GM18519 (cell line): ENCODE data around the gene FAM83F.
"Not testable (repeated sequence)": the region's sequence is repeated elsewhere in the genome, so short reads cannot be mapped to it uniquely, and the experiment has no call there.

ENCODE experiments used
- ATAC-seq: cut with Tn5 transposase; IDR thresholded peaks from one replicate; pipeline ENCODE4 v1.9.1; 2021; ENCODE audit warnings: mild to moderate bottlenecking, moderate library complexity; ENCODE audit not compliant: unreplicated experiment, low FRiP score

Gene FAM83F

GRCh38 chr22:39992088-39992826 is 2.5 kb upstream of the FAM83F start:
- no peak for ATAC-seq

DNA sequence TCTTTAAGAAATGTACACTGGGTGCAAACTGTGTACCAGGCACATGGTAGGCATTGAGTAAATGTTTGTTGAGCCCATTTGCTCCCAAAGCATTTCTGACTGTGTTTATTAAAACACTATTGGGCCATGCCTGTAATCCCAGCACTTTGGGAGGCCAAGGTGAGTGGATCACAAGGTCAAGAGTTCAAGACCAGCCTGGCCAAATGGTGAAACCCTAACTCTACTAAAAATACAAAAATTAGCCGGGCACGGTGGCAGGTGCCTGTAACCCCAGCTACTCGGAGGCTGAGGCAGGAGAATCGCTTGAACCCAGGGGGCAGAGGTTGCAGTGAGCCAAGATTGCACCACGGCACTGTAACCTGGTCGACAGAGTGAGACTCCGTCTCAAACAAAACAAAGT is 1.9 kb upstream of the FAM83F start:
- ATAC-seq: not testable (repeated sequence)

GRCh38 chr22:39994041-39994565 is 651 bp upstream of the FAM83F start:
- ATAC-seq: no peak

- ATAC-seq: no peak
These were observed 869 bp downstream of the FAM83F start for GRCh38 chr22:39995393-39996252.

- no peak for ATAC-seq
These were observed 2.0 kb downstream of the FAM83F start for GRCh38 chr22:39996732-39997131.

GRCh38 chr22:39997421-39997820 is 2.7 kb downstream of the FAM83F start:
- no peak for ATAC-seq

DNA sequence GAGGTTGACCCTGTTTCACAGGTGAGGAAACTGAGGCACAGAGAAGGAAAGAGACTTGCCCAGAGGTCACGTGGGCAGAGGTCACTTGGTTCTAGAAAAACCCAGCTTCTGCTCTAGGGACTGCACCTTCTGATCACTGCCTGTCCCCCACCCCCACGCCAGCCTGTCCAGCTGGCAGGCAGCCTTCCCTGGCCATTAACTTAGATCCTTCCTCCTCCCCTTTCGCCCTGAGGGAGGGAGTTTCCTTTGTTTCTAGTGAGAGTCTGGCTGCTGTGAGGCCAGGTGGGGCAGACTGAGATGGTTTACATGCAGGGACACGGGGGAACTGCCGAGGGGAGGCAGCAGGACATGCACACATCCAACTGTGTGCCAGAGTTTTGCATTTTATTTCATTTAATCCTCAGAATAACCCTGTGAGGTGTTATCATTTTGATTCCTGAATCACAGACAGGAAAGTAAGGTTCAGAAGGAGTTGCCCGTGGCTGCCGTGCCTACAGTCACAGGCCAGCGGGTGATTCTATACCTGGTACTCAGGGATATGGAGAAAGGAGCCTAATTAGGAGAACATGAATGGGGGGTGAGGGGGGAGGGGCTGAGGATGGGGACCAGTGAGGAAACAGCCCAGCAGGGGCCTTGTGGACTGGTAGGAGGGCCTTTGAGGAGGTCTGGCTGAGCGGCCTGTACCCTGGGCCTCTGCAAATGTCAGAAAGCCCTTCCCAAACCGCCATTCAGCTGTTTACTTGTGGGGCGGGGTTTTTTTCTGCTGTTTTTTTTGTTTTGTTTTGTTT is 3.4 kb downstream of the FAM83F start:
- no peak for ATAC-seq

DNA sequence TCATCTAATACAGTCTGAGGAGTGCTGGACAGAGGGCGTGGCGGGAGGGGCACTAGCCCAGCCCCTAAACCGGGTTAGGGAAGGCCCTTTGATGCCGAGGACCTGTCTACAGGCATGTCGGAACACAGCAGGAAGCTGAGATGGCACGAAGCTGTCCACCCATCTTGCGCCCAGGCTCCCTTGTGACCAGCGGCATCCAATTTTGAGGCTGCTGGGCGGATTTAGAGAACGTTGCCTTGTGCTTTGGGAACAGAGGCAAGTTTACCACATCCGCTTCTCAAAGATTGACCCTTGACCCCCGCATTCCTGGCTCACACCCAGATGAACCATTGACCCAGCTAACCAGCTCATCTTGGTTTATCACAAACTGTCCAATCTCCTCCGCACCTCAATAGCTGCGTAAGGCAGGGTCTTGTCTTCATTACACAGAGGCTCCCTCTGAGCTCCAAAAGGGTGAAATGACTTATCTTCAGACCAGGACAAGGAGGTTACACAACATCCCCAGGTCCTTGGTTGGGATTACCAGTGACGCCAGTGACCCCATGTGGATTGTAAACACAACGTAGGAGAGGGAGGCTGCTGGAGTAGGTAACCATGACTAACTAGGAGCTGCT is 4.5 kb downstream of the FAM83F start:
- ATAC-seq: no peak

DNA sequence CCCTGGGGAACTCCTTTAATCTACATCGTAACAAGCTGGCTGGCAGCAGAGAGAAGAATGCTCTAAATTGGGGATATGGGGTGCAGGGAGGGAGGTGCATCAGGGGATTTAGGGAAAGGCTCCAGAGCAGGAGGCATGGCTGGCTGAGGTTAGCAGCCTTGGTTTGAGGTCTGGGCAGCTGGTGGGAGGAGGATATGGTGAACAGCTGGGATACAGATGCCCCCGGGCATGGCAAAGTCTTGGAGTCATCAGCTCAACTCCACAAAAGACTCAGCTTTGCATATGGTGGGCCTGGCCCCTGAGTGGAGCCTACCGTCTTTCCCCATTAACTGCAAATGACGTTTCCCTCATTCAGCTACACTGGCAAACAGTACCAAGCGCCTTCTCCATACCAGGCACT is 5.4 kb downstream of the FAM83F start:
- no peak for ATAC-seq

- ATAC-seq: no peak
These were observed 6.4 kb downstream of the FAM83F start for GRCh38 chr22:40001106-40001505.

- ATAC-seq: no peak
These were observed 7.2 kb downstream of the FAM83F start for GRCh38 chr22:40001800-40002577.

DNA sequence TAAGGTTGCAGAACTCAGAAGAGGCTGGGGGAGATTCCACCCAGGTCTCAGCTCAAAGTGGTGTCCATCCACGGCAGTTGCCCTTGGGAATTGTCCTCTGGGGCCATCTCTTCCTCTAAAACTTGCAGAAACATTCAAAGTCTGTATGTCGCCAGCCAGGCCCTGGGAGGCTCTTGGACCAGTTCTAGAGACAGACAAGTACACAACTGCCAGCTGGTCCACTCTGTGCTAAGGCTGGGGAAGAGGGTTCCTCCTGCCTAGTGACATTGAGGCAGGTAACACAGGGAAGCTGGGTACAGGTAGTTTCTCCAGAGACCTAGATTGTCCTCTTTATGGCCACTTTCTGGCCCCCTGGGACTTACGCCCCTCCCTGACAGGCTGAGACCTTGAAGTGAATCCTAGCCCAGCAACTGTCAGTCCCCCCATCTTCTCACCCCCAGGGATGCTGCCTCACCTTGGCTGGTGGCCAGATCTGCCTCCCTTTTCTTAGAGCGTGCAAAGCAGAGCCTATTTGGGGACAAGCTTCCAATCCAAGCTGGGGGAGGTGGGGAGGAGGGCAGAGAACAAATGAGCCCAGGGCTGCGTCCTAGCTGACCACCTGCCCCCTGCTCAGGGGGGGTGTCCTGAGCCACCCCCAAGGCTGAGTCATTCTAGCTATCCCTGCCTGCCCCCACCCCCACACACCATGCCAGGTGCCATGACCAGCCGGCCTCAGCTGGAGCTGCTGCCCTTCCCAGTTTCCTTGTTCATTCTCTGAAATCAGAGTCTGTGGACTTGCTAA is 8.4 kb downstream of the FAM83F start:
- ATAC-seq: no peak

DNA sequence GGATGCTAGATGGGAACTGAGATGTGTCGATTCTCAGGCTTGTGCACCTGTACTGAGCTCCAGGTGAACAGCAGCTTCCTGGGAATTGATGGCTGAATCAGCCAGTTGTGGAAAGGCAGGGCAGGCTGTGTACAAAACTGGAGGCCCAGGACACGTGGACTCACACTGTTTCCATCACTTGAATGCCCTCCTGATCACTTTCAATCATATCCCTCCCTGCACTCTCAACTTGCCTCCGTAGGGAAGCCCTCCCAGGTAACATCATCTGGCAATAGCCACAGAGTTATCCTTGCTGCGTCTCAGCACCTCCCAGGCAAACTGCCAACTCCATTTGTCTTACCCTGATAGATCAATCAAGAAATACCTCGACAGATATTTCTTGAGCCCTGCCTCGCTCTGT is 10.1 kb downstream of the FAM83F start:
- ATAC-seq: no peak

GRCh38 chr22:40006641-40007040 is 11.9 kb downstream of the FAM83F start:
- ATAC-seq: no peak

- ATAC-seq: no peak
These were observed 13.3 kb downstream of the FAM83F start for GRCh38 chr22:40007853-40008710.

GRCh38 chr22:40008726-40009291 is 14.1 kb downstream of the FAM83F start:
- no peak for ATAC-seq

- no peak for ATAC-seq
These were observed 14.6 kb downstream of the FAM83F start for GRCh38 chr22:40009292-40009774.
